HL-60 (cell line): ENCODE measurements around the gene GALNT17.

Experiments used
- DNase-seq, 2 experiments: peaks; one replicate each; pipeline ENCODE4 v3.0.0-alpha.2; 2010 to 2020; ENCODE audit warnings: low read depth in 1 of 2, low spot score in 1 of 2
- H3K27ac ChIP-seq: fragments of 250-450 bp; sonication (Bioruptor Pico); replicated peaks from 2 replicates; pipeline ENCODE4 v1.5.1; 2020; ENCODE audit warnings: mild to moderate bottlenecking, moderate library complexity
- H3K27me3 ChIP-seq: fragments of 250-450 bp; sonication (Bioruptor Pico); 2 replicates; pipeline ENCODE4 v1.5.1; 2021; ENCODE audit warnings: mild to moderate bottlenecking, moderate library complexity; ENCODE audit not compliant: insufficient read depth, poor library complexity, severe bottlenecking
- H3K4me3 ChIP-seq: replicated peaks from 2 replicates; pipeline ENCODE4 v1.5.1; 2011; ENCODE audit warnings: mild to moderate bottlenecking, control low read depth, low read length; ENCODE audit not compliant: insufficient read depth
- GABPA ChIP-seq: IDR thresholded peaks from 2 replicates; pipeline ENCODE4 v1.6.1; 2012; ENCODE audit warnings: low read depth
- POLR2AphosphoS5 ChIP-seq: IDR thresholded peaks from 2 replicates; pipeline ENCODE4 v1.6.1; 2012; ENCODE audit warnings: low read depth
- SPI1 ChIP-seq: IDR thresholded peaks from 2 replicates; pipeline ENCODE4 v1.6.1; 2012; ENCODE audit warnings: low read depth, mild to moderate bottlenecking, borderline replicate concordance
- TF ChIP-seq, protein P1 (sequence below): IDR thresholded peaks from one replicate; pipeline ENCODE4 v1.5.1; 2011; ENCODE audit warnings: low read length, control low read depth, inconsistent platforms; ENCODE audit not compliant: insufficient read depth
- TF ChIP-seq, protein P2 (sequence below): IDR thresholded peaks from 2 replicates; pipeline ENCODE4 v1.6.1; 2012; ENCODE audit warnings: low read depth; ENCODE audit not compliant: insufficient replicate concordance

The GALNT17 gene

DNA sequence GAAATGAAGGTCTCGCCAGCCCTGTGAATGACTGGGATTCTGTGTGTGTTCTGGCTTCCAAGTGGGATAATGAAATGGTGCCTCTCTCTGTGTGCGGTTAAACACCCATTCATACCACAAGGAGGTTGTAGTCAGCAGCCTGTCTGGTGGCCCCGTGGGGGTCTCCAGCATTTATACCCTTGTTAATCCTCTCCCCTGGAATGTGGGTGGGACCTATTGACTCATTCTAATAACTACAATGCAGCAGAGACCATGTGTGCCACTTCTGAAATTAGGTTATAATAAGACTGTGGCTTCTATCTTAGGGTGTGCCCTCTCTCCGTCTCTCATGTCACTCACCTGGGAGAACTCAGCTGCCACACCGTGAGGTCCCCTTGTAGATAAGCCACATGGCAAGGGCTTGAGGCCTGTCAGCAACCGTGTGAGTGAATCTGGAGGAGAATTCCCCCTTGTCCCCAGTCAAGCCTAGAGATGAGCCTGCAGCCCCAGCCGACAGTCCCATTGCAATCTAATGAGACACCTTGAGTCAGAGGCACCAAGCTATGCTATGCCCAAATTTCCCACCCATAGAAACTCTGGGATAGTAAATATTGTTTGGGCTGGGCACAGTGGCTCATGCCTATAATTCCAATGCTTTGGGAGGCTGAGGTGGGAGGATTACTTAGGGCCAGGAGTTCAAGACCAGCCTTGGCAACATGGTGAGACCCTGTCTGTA is 106.8 kb downstream of the GALNT17 start:
- no peaks in the 10 kb centered on the region for H3K27me3 ChIP-seq

DNA sequence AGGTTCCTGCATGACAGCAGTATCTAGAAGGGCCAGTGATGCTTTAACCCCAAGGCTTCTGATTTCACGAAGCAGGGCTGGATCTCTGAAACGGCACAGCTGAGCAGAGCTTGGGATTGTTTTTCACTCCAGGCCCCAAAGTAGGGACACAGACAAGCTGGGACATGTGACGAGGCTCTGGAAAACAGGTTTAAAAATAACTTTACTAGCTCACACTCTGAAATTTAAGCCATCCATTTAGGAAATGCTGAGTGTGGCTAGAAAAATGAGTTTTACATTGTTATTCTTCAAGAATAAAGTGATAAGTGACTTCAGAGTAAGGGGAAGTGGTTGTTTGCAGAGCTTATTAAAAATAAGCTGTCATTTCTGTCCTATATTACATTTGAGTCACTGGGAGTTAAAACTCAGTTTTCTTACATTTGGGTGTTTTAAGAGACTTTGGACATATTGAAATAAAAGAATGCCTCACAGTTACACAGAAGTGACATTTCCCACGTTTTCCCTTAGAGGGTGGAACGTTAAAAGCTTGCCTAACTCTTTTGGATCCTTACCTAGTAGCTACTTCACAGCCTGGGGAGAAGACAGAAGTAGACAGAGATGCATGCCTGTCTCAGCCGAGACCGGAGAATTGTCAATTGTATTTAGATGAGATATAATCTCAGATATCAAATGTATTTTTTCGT is 107.8 kb downstream of the GALNT17 start:
- Histone ChIP-seq H3K27ac (no peak overlapping the region), H3K4me3 (no peak overlapping the region), H3K27me3 (no peaks in the 10 kb centered on the region)
- no peak for TF ChIP-seq GABPA
- TF ChIP-seq SPI1, result no peak
- TF ChIP-seq, protein P1, sequence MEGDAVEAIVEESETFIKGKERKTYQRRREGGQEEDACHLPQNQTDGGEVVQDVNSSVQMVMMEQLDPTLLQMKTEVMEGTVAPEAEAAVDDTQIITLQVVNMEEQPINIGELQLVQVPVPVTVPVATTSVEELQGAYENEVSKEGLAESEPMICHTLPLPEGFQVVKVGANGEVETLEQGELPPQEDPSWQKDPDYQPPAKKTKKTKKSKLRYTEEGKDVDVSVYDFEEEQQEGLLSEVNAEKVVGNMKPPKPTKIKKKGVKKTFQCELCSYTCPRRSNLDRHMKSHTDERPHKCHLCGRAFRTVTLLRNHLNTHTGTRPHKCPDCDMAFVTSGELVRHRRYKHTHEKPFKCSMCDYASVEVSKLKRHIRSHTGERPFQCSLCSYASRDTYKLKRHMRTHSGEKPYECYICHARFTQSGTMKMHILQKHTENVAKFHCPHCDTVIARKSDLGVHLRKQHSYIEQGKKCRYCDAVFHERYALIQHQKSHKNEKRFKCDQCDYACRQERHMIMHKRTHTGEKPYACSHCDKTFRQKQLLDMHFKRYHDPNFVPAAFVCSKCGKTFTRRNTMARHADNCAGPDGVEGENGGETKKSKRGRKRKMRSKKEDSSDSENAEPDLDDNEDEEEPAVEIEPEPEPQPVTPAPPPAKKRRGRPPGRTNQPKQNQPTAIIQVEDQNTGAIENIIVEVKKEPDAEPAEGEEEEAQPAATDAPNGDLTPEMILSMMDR, result no peak
- TF ChIP-seq, protein P2, sequence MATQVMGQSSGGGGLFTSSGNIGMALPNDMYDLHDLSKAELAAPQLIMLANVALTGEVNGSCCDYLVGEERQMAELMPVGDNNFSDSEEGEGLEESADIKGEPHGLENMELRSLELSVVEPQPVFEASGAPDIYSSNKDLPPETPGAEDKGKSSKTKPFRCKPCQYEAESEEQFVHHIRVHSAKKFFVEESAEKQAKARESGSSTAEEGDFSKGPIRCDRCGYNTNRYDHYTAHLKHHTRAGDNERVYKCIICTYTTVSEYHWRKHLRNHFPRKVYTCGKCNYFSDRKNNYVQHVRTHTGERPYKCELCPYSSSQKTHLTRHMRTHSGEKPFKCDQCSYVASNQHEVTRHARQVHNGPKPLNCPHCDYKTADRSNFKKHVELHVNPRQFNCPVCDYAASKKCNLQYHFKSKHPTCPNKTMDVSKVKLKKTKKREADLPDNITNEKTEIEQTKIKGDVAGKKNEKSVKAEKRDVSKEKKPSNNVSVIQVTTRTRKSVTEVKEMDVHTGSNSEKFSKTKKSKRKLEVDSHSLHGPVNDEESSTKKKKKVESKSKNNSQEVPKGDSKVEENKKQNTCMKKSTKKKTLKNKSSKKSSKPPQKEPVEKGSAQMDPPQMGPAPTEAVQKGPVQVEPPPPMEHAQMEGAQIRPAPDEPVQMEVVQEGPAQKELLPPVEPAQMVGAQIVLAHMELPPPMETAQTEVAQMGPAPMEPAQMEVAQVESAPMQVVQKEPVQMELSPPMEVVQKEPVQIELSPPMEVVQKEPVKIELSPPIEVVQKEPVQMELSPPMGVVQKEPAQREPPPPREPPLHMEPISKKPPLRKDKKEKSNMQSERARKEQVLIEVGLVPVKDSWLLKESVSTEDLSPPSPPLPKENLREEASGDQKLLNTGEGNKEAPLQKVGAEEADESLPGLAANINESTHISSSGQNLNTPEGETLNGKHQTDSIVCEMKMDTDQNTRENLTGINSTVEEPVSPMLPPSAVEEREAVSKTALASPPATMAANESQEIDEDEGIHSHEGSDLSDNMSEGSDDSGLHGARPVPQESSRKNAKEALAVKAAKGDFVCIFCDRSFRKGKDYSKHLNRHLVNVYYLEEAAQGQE, result no peak
- no peak for TF ChIP-seq POLR2AphosphoS5
- DNase-seq, result no peak

More for the DNA sequence above, 106.8 kb downstream of the GALNT17 start:
- DNase-seq, result no peak
- Histone ChIP-seq H3K27ac (no peak overlapping the region), H3K4me3 (no peak overlapping the region)
- TF ChIP-seq SPI1, result no peak
- TF ChIP-seq, protein P2, result no peak
- no peak for TF ChIP-seq POLR2AphosphoS5
- TF ChIP-seq, protein P1, result no peak
- TF ChIP-seq GABPA, result no peak

DNA sequence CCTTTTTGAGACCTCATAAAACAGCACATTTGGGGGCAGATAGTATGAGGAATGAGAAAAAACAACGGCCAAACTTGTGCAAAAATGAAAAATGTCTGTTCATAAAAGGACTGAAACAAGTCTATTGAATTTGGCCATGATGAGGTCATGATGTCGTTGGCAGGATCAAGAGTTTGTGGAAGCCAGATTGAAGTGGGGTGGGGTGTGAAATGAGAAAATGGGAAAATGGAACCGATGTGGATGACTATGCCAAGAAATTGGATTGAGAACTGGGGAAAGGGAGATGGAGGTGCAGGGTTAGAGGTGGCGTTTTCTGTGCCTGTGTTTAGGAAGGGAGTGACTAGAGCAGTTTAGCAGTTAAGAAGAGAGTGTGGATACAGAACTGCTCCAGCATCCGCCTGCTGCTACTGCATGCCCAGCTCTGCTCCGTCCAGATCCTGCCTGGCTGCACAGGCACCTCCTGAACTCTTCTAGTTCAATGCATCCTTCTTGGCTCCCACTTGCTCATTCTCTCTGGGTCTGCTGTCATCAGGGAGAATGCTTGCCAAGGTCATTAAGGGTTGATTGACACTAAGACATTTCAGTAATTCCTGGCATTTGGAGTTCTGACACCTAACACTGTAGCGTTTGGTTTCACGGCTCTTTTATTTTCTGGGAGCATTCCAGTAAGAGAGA is 111.9 kb downstream of the GALNT17 start:
- Histone ChIP-seq H3K27ac (no peak overlapping the region), H3K4me3 (no peak overlapping the region), H3K27me3 (no peaks in the 10 kb centered on the region)
- TF ChIP-seq POLR2AphosphoS5 (no peak), GABPA (no peak), SPI1 (no peak)
- TF ChIP-seq, protein P2, result no peak
- TF ChIP-seq, protein P1, result no peak
- DNase-seq, result no peak
